GM12875 (cell line): ENCODE measurements around the gene THADA.

Source experiments
- H3K4me3 ChIP-seq: one replicate; pipeline ENCODE4 v1.5.1; 2011; ENCODE audit warnings: low read depth, low read length, control low read depth
- CTCF ChIP-seq: IDR thresholded peaks from 2 replicates; pipeline ENCODE4 v1.5.1; 2011; ENCODE audit warnings: low read depth, mild to moderate bottlenecking, control low read depth, inconsistent platforms, low read length, moderate library complexity, borderline replicate concordance; ENCODE audit not compliant: insufficient read depth

The THADA gene

GRCh38 chr2:43226955-43227829, 368.6 kb downstream of the THADA start:
- TF ChIP-seq CTCF = peak; percentile 21; the same call in 1 of the 2 replicates
- H3K4me3 ChIP-seq = peak overlapping the region; percentile 55

GRCh38 chr2:43226558-43226954, 369.3 kb downstream of the THADA start, which contains the start of gene ZFP36L2:
ZFP36L2 (minus strand) TSS chr2:43226606; CDS start chr2:43226315, 291 bp downstream.
- H3K4me3 ChIP-seq = peak within 1 kb of the TSS; percentile 55
- TF ChIP-seq CTCF = no peak

- no peak for TF ChIP-seq CTCF
- H3K4me3 ChIP-seq = peak overlapping the region; percentile 54
Measured at GRCh38 chr2:43225788-43226557, 369.9 kb downstream of the THADA start.

GRCh38 chr2:43225093-43225787, 370.6 kb downstream of the THADA start:
- no peak for TF ChIP-seq CTCF
- peak overlapping the region; percentile 54 for H3K4me3 ChIP-seq

GRCh38 chr2:43224571-43225092, 371.2 kb downstream of the THADA start:
- TF ChIP-seq CTCF = no peak
- H3K4me3 ChIP-seq = peak overlapping the region; percentile 54

- TF ChIP-seq CTCF = peak; percentile 75
- H3K4me3 ChIP-seq = peak overlapping the region; percentile 54
Measured at GRCh38 chr2:43224131-43224570, 371.7 kb downstream of the THADA start.
